PC-9 (cell line): ENCODE results near the gene ZBTB37. TPM values are rescaled to one million over a fixed set of nuclear protein-coding genes. Genes with fewer than 3 reads are reported as not detected.

Experiments
- BruUV-seq: library from RNA; stranded (reverse); fragments of 400-500 nt; replicated peaks from 2 replicates; lab custom pipeline; 2021; lab: Mats Ljungman, UMichigan
- CTCF ChIA-PET: fragments of 300-600 bp; sonication (Branson Sonifier 250); formaldehyde crosslinking; loops from one replicate; lab custom pipeline; 2022; ENCODE audit warnings: antibody characterized with exemption; lab: Charles Lee
- POLR2A ChIA-PET: fragments of 300-600 bp; sonication (Branson Sonifier 250); formaldehyde crosslinking; loops from one replicate; lab custom pipeline; 2022; ENCODE audit warnings: antibody characterized with exemption; ENCODE audit not compliant: unreplicated experiment; lab: Charles Lee
- DNase-seq, 2 experiments: peaks; one replicate each; pipeline versions ENCODE4 v3.0.0 to v3.0.0-alpha.2; 2015 to 2022; ENCODE audit warnings: mixed read lengths in 1 of 2
- H2AFZ ChIP-seq: fragments of 200-600 bp; sonication (generic); 2 replicates; pipeline ENCODE4 v1.8.1; 2017; ENCODE audit warnings: antibody characterized with exemption
- H3F3A ChIP-seq: fragments of 200-600 bp; sonication (generic); 2 replicates; pipeline ENCODE4 v1.8.1; 2017; ENCODE audit warnings: antibody characterized with exemption, mild to moderate bottlenecking, low read depth; ENCODE audit not compliant: insufficient read depth
- H3K27ac ChIP-seq: fragments of 200-600 bp; sonication (generic); 2 replicates; pipeline ENCODE4 v1.6.1; 2016; ENCODE audit warnings: mixed run types
- H3K27me3 ChIP-seq: fragments of 200-600 bp; sonication (generic); 2 replicates; pipeline ENCODE4 v1.6.1; 2016; ENCODE audit warnings: low read depth, mixed run types; ENCODE audit not compliant: insufficient read depth
- H3K36me3 ChIP-seq: fragments of 200-600 bp; sonication (generic); 2 replicates; pipeline ENCODE4 v1.6.1; 2016; ENCODE audit warnings: low read depth, mixed run types
- H3K4me1 ChIP-seq: fragments of 200-600 bp; sonication (generic); replicated peaks from 2 replicates; pipeline ENCODE4 v1.6.1; 2016; ENCODE audit warnings: mixed run types; ENCODE audit not compliant: insufficient read depth
- H3K4me2 ChIP-seq: fragments of 200-600 bp; sonication (generic); 2 replicates; pipeline ENCODE4 v1.6.1; 2017; ENCODE audit warnings: mixed run types
- H3K4me3 ChIP-seq: fragments of 200-600 bp; sonication (generic); 2 replicates; pipeline ENCODE4 v1.6.1; 2016; ENCODE audit warnings: mixed run types
- H3K79me2 ChIP-seq: fragments of 200-600 bp; sonication (generic); 2 replicates; pipeline ENCODE4 v1.6.1; 2017; ENCODE audit warnings: low read depth, mixed run types
- H3K9me2 ChIP-seq: fragments of 200-600 bp; sonication (generic); 2 replicates; pipeline ENCODE4 v1.8.1; 2017; ENCODE audit warnings: mild to moderate bottlenecking; ENCODE audit not compliant: insufficient read depth
- H3K9me3 ChIP-seq: fragments of 200-600 bp; sonication (generic); 2 replicates; pipeline ENCODE4 v1.8.1; 2016; ENCODE audit warnings: low read depth; ENCODE audit not compliant: insufficient read depth
- H4K20me1 ChIP-seq: fragments of 200-600 bp; sonication (generic); 2 replicates; pipeline ENCODE4 v1.8.1; 2017; ENCODE audit not compliant: insufficient read depth
- CTCF ChIP-seq: fragments of 200-600 bp; sonication (generic); conservative IDR thresholded peaks from 2 replicates; pipeline ENCODE4 v1.6.1; 2017; ENCODE audit warnings: mixed run types, antibody characterized with exemption, mild to moderate bottlenecking, moderate library complexity
- EZH2 ChIP-seq: fragments of 200-600 bp; sonication (generic); IDR thresholded peaks from 2 replicates; pipeline ENCODE4 v1.8.0; 2017; ENCODE audit warnings: antibody characterized with exemption, low read depth
- intact Hi-C: fragments of 100-400 bp; cut with micrococcal nuclease; formaldehyde crosslinking; loops from one replicate; pipeline ENCODE4 v1.10.0; 2022; ENCODE audit not compliant: unreplicated experiment
- total RNA-seq: library from RNA; stranded (reverse); gene quantifications from 2 replicates; pipeline ENCODE4 v1.2.3, GENCODE V29; 2021

Gene ZBTB37
- total RNA-seq, 1 experiment from 2014 or later = 8.3 TPM

GRCh38 chr1:173870252-173871075 is 2.3 kb downstream of the ZBTB37 start:
- no peaks in the 10 kb centered on the region for H3K9me3 ChIP-seq
- H3K27ac ChIP-seq = no peak overlapping the region
- TF ChIP-seq CTCF (no peak), EZH2 (no peak)
- H3K79me2 ChIP-seq = peaks cover 23% of the 10 kb centered on the region
- no peak overlapping the region for H2AFZ ChIP-seq
- H3K4me3 ChIP-seq = no peak overlapping the region
- CTCF ChIA-PET = no interaction called here
- BruUV-seq = no TSS peak
- H4K20me1 ChIP-seq = peaks cover 16% of the 10 kb centered on the region
- peaks cover 19% of the 10 kb centered on the region for H3K4me1 ChIP-seq
- H3F3A ChIP-seq = peaks cover 26% of the 10 kb centered on the region
- intact Hi-C loops = no loop called here
- H3K9me2 ChIP-seq = no peaks in the 10 kb centered on the region
- no peak overlapping the region for H3K4me2 ChIP-seq
- no peak for DNase-seq
- POLR2A ChIA-PET = no interaction called here
- peaks cover 22% of the 10 kb centered on the region for H3K36me3 ChIP-seq
- no peaks in the 10 kb centered on the region for H3K27me3 ChIP-seq

- peaks cover 13% of the 10 kb centered on the region for H3K4me1 ChIP-seq
- H3K4me2 ChIP-seq = no peak overlapping the region
- BruUV-seq = no TSS peak
- no peak overlapping the region for H3K27ac ChIP-seq
- no peak overlapping the region for H2AFZ ChIP-seq
- H4K20me1 ChIP-seq = peaks cover 10% of the 10 kb centered on the region
- DNase-seq = no peak
- ChIA-PET POLR2A (no interaction called here), CTCF (no interaction called here)
- H3F3A ChIP-seq = peaks cover 20% of the 10 kb centered on the region
- peaks cover 15% of the 10 kb centered on the region for H3K36me3 ChIP-seq
- no peak overlapping the region for H3K4me3 ChIP-seq
- TF ChIP-seq EZH2 (no peak), CTCF (no peak)
- H3K27me3 ChIP-seq = no peaks in the 10 kb centered on the region
- no peaks in the 10 kb centered on the region for H3K9me3 ChIP-seq
- H3K9me2 ChIP-seq = no peaks in the 10 kb centered on the region
- H3K79me2 ChIP-seq = peaks cover 17% of the 10 kb centered on the region
- intact Hi-C loops = no loop called here
Measured at GRCh38 chr1:173871091-173871490, 2.9 kb downstream of the ZBTB37 start.

GRCh38 chr1:173871500-173871899 is 3.3 kb downstream of the ZBTB37 start:
- TF ChIP-seq CTCF (no peak), EZH2 (no peak)
- H2AFZ ChIP-seq = no peak overlapping the region
- no peak overlapping the region for H3K27ac ChIP-seq
- H4K20me1 ChIP-seq = peaks cover 6% of the 10 kb centered on the region
- no peaks in the 10 kb centered on the region for H3K9me3 ChIP-seq
- no TSS peak for BruUV-seq
- peaks cover 13% of the 10 kb centered on the region for H3K79me2 ChIP-seq
- no peak for DNase-seq
- H3K9me2 ChIP-seq = no peaks in the 10 kb centered on the region
- H3K27me3 ChIP-seq = no peaks in the 10 kb centered on the region
- H3K4me2 ChIP-seq = no peak overlapping the region
- peaks cover 16% of the 10 kb centered on the region for H3F3A ChIP-seq
- peaks cover 11% of the 10 kb centered on the region for H3K36me3 ChIP-seq
- H3K4me3 ChIP-seq = no peak overlapping the region
- intact Hi-C loops = no loop called here
- ChIA-PET CTCF (no interaction called here), POLR2A (no interaction called here)
- peaks cover 11% of the 10 kb centered on the region for H3K4me1 ChIP-seq
